ENCODE results near the gene MGARP. TPM values are rescaled to one million over a fixed set of nuclear protein-coding genes. Genes with fewer than 3 reads are reported as not detected.

The MGARP gene
- total RNA-seq, 2 donors from 2014 or later = 0.53 to 1.3 TPM

GRCh38 chr4:139282065-139282720 lies 2.2 kb upstream of the MGARP start:
- Mint-ChIP-seq H3K27me3 (ENCODE audit: insufficient read depth) (peaks cover 46% of the 10 kb centered on the region), H3K27ac (no peak overlapping the region), H3K36me3 (ENCODE audit: low read depth) (no peaks in the 10 kb centered on the region), H3K4me3 (no peak overlapping the region), H3K9me3 (peaks cover 10% of the 10 kb centered on the region), H3K4me1 (peaks cover 6% of the 10 kb centered on the region)
- no peak for TF ChIP-seq CTCF (conservative IDR thresholded peaks at IDR 0.05)
- no peaks in the 10 kb centered on the region for H3K9me3 ChIP-seq (ENCODE audit: control insufficient read depth, low read length)
- WGBS, 2 experiments (ENCODE audit: insufficient coverage in 1 of 2, insufficient read length in 1 of 2) = 94 to 96% methylated on average over 3 to 7 of the region's 7 CpGs
- no peak overlapping the region for H3K4me3 ChIP-seq (ENCODE audit: low read length)
- DNase-seq = no peak
- peaks cover 39% of the 10 kb centered on the region for H3K27me3 ChIP-seq (ENCODE audit: control insufficient read depth, insufficient read depth, low read length, poor library complexity, severe bottlenecking)
- H3K9ac ChIP-seq (ENCODE audit: extremely low read depth, low read length, poor library complexity, severe bottlenecking) = no peak overlapping the region
- no peaks in the 10 kb centered on the region for H3K36me3 ChIP-seq (ENCODE audit: control insufficient read depth, insufficient read depth, low read length)
- no peak overlapping the region for H3K27ac ChIP-seq (ENCODE audit: low read depth, low read length)
- no peaks in the 10 kb centered on the region for H3K4me1 ChIP-seq (ENCODE audit: control insufficient read depth, insufficient read depth, low read length)

- TF ChIP-seq CTCF (conservative IDR thresholded peaks at IDR 0.05) = no peak
- WGBS, 2 experiments (ENCODE audit: insufficient coverage in 1 of 2, insufficient read length in 1 of 2) = 25 to 35% methylated on average over 34 to 40 of the region's 40 CpGs
- no peaks in the 10 kb centered on the region for H3K4me1 ChIP-seq (ENCODE audit: control insufficient read depth, insufficient read depth, low read length)
- H3K36me3 ChIP-seq (ENCODE audit: control insufficient read depth, insufficient read depth, low read length) = no peaks in the 10 kb centered on the region
- H3K27me3 ChIP-seq (ENCODE audit: control insufficient read depth, insufficient read depth, low read length, poor library complexity, severe bottlenecking) = peaks cover 54% of the 10 kb centered on the region
- no peak overlapping the region for H3K9ac ChIP-seq (ENCODE audit: extremely low read depth, low read length, poor library complexity, severe bottlenecking)
- H3K9me3 ChIP-seq (ENCODE audit: control insufficient read depth, low read length) = no peaks in the 10 kb centered on the region
- Mint-ChIP-seq H3K36me3 (ENCODE audit: low read depth) (no peaks in the 10 kb centered on the region), H3K27ac (no peak overlapping the region), H3K4me1 (peaks cover 6% of the 10 kb centered on the region), H3K4me3 (peak overlapping the region; percentile 58), H3K27me3 (ENCODE audit: insufficient read depth) (peaks cover 54% of the 10 kb centered on the region), H3K9me3 (peaks cover under 1% of the 10 kb centered on the region)
- no peak overlapping the region for H3K27ac ChIP-seq (ENCODE audit: low read depth, low read length)
- H3K4me3 ChIP-seq (ENCODE audit: low read length) = peak overlapping the region; percentile 77
- peak; percentile 75 for DNase-seq
These were observed 889 bp downstream of the MGARP start for GRCh38 chr4:139278912-139279759.

- H3K9me3 ChIP-seq (ENCODE audit: control insufficient read depth, low read length) = no peaks in the 10 kb centered on the region
- H3K36me3 ChIP-seq (ENCODE audit: control insufficient read depth, insufficient read depth, low read length) = no peaks in the 10 kb centered on the region
- no peaks in the 10 kb centered on the region for H3K36me3 Mint-ChIP-seq (ENCODE audit: low read depth)
- H3K9ac ChIP-seq (ENCODE audit: extremely low read depth, low read length, poor library complexity, severe bottlenecking) = no peak overlapping the region
- peaks cover 54% of the 10 kb centered on the region for H3K27me3 Mint-ChIP-seq (ENCODE audit: insufficient read depth)
- WGBS, 2 experiments (ENCODE audit: insufficient coverage in 1 of 2, insufficient read length in 1 of 2) = 91 to 96% methylated on average over 9 to 13 of the region's 16 CpGs
- DNase-seq = no peak
- no peak overlapping the region for H3K27ac ChIP-seq (ENCODE audit: low read depth, low read length)
- peaks cover 6% of the 10 kb centered on the region for H3K4me1 Mint-ChIP-seq
- H3K4me1 ChIP-seq (ENCODE audit: control insufficient read depth, insufficient read depth, low read length) = no peaks in the 10 kb centered on the region
- no peak for TF ChIP-seq CTCF (conservative IDR thresholded peaks at IDR 0.05)
- no peak overlapping the region for H3K4me3 ChIP-seq (ENCODE audit: low read length)
- H3K4me3 Mint-ChIP-seq = peak overlapping the region; percentile 58
- peaks cover 54% of the 10 kb centered on the region for H3K27me3 ChIP-seq (ENCODE audit: control insufficient read depth, insufficient read depth, low read length, poor library complexity, severe bottlenecking)
- H3K9me3 Mint-ChIP-seq = no peaks in the 10 kb centered on the region
- no peak overlapping the region for H3K27ac Mint-ChIP-seq
These were observed 1.5 kb downstream of the MGARP start for GRCh38 chr4:139278485-139278884.
